SIG-M5 (cell line): Measurements from ENCODE around the gene CLDN6.

ENCODE experiments used
- DNase-seq: peaks from one replicate; lab custom pipeline; 2025; lab: John Stamatoyannopoulos, UW

Gene CLDN6

GRCh38 chr16:3051494-3051893 is 33.5 kb upstream of the CLDN6 start:
- DNase-seq: no peak

- no peak for DNase-seq
These were observed 33.0 kb upstream of the CLDN6 start for GRCh38 chr16:3051009-3051408.

GRCh38 chr16:3050487-3050886 is 32.5 kb upstream of the CLDN6 start:
- no peak for DNase-seq

- DNase-seq: no peak
These were observed 32.0 kb upstream of the CLDN6 start for GRCh38 chr16:3049921-3050481.

GRCh38 chr16:3047387-3047720 is 29.4 kb upstream of the CLDN6 start:
- no peak for DNase-seq

GRCh38 chr16:3046641-3047386 is 28.8 kb upstream of the CLDN6 start:
- no peak for DNase-seq

GRCh38 chr16:3045758-3046640 is 28.0 kb upstream of the CLDN6 start, which contains the start of gene MMP25:
Gene MMP25, plus strand, starts transcription at chr16:3046561. Its CDS starts 357 bp downstream, at chr16:3046918.
- DNase-seq: no peak

- no peak for DNase-seq
These were observed 26.7 kb upstream of the CLDN6 start for GRCh38 chr16:3044708-3045107.

GRCh38 chr16:3042376-3042775 is 24.4 kb upstream of the CLDN6 start:
- no peak for DNase-seq

GRCh38 chr16:3038896-3039295 is 20.9 kb upstream of the CLDN6 start:
- no peak for DNase-seq

GRCh38 chr16:3038256-3038655 is 20.3 kb upstream of the CLDN6 start:
- no peak for DNase-seq

- no peak for DNase-seq
These were observed 18.8 kb upstream of the CLDN6 start, which contains the start of gene BICDL2 for GRCh38 chr16:3036726-3037315. Gene BICDL2, minus strand, starts transcription at chr16:3036944. Its CDS starts 1,448 bp downstream, at chr16:3035496.

- DNase-seq: no peak
These were observed 18.2 kb upstream of the CLDN6 start for GRCh38 chr16:3035972-3036725.

- no peak for DNase-seq
These were observed 17.4 kb upstream of the CLDN6 start for GRCh38 chr16:3035289-3035971.

GRCh38 chr16:3032624-3033023 is 14.6 kb upstream of the CLDN6 start:
- DNase-seq: no peak

GRCh38 chr16:3030222-3031212 is 12.5 kb upstream of the CLDN6 start:
- no peak for DNase-seq

GRCh38 chr16:3029491-3030221 is 11.7 kb upstream of the CLDN6 start:
- no peak for DNase-seq

GRCh38 chr16:3028716-3029319 is 10.8 kb upstream of the CLDN6 start:
- DNase-seq: no peak
